NCI-H2107 (cell line): Measurements from ENCODE around the gene DNER.

Experiments
- DNase-seq: peaks from one replicate; lab custom pipeline; 2025; lab: John Stamatoyannopoulos, UW

DNER gene

GRCh38 chr2:229672021-229672420 lies 42.3 kb downstream of the DNER start:
- no peak for DNase-seq

- DNase-seq: no peak
Observed at GRCh38 chr2:229669841-229670240, 44.5 kb downstream of the DNER start.

- DNase-seq: no peak
Observed at GRCh38 chr2:229666811-229667210, 47.5 kb downstream of the DNER start.

GRCh38 chr2:229665158-229665557 lies 49.2 kb downstream of the DNER start:
- DNase-seq: no peak

GRCh38 chr2:229661478-229661877 lies 52.9 kb downstream of the DNER start:
- DNase-seq: no peak

- no peak for DNase-seq
Observed at GRCh38 chr2:229660951-229661350, 53.4 kb downstream of the DNER start.

- DNase-seq: no peak
Observed at GRCh38 chr2:229660391-229660790, 54.0 kb downstream of the DNER start.

GRCh38 chr2:229658004-229658403 lies 56.4 kb downstream of the DNER start:
- DNase-seq: no peak

- no peak for DNase-seq
Observed at GRCh38 chr2:229654437-229654836, 59.9 kb downstream of the DNER start.

- DNase-seq: no peak
Observed at GRCh38 chr2:229653531-229653930, 60.8 kb downstream of the DNER start.

GRCh38 chr2:229652796-229653195 lies 61.6 kb downstream of the DNER start:
- no peak for DNase-seq

GRCh38 chr2:229650901-229651300 lies 63.5 kb downstream of the DNER start:
- no peak for DNase-seq

GRCh38 chr2:229650059-229650458 lies 64.3 kb downstream of the DNER start:
- DNase-seq: no peak

GRCh38 chr2:229646186-229646723 lies 68.1 kb downstream of the DNER start:
- DNase-seq: no peak

- no peak for DNase-seq
Observed at GRCh38 chr2:229642371-229642770, 72.0 kb downstream of the DNER start.

GRCh38 chr2:229641676-229642075 lies 72.7 kb downstream of the DNER start:
- DNase-seq: no peak

- no peak for DNase-seq
Observed at GRCh38 chr2:229640636-229641035, 73.7 kb downstream of the DNER start.

- no peak for DNase-seq
Observed at GRCh38 chr2:229636571-229636970, 77.8 kb downstream of the DNER start.

GRCh38 chr2:229635371-229635680 lies 79.0 kb downstream of the DNER start:
- DNase-seq: no peak

GRCh38 chr2:229634601-229635370 lies 79.6 kb downstream of the DNER start:
- no peak for DNase-seq

GRCh38 chr2:229633556-229633955 lies 80.8 kb downstream of the DNER start:
- DNase-seq: no peak

GRCh38 chr2:229629039-229629438 lies 85.3 kb downstream of the DNER start:
- no peak for DNase-seq

GRCh38 chr2:229627728-229628127 lies 86.6 kb downstream of the DNER start:
- no peak for DNase-seq
